Hepatocyte (in vitro differentiated cells): Measurements from ENCODE around the gene OCA2.

Experiments used
- CTCF ChIP-seq: fragments of 200-600 bp; sonication (generic); IDR thresholded peaks from 2 replicates; pipeline ENCODE4 v1.5.1; 2016; ENCODE audit warnings: antibody characterized with exemption, mild to moderate bottlenecking; ENCODE audit not compliant: poor library complexity
- EZH2 ChIP-seq: fragments of 200-600 bp; sonication (generic); IDR thresholded peaks from 2 replicates; pipeline ENCODE4 v1.6.1; 2016; ENCODE audit warnings: antibody characterized with exemption, mild to moderate bottlenecking, borderline replicate concordance
- EZH2phosphoT487 ChIP-seq: fragments of 200-600 bp; sonication (generic); IDR thresholded peaks from one replicate; pipeline ENCODE4 v1.6.1; 2018; ENCODE audit warnings: antibody characterized with exemption, mild to moderate bottlenecking, low read depth, moderate library complexity; ENCODE audit not compliant: unreplicated experiment, severe bottlenecking

- TF ChIP-seq EZH2 (no peak), CTCF (no peak), EZH2phosphoT487 (no peak)
Observed at GRCh38 chr15:27951191-27951890, 147.8 kb downstream of the OCA2 start.
